ENCODE results near the gene AGPAT1. TPM values are rescaled to one million over a fixed set of nuclear protein-coding genes. Genes with fewer than 3 reads are reported as not detected.
A peak's percentile ranks its signal among the peaks of the same experiment; 100 is the strongest.

The AGPAT1 gene
- total RNA-seq, 1 experiment from 2014 or later: 42.6 TPM

DNA sequence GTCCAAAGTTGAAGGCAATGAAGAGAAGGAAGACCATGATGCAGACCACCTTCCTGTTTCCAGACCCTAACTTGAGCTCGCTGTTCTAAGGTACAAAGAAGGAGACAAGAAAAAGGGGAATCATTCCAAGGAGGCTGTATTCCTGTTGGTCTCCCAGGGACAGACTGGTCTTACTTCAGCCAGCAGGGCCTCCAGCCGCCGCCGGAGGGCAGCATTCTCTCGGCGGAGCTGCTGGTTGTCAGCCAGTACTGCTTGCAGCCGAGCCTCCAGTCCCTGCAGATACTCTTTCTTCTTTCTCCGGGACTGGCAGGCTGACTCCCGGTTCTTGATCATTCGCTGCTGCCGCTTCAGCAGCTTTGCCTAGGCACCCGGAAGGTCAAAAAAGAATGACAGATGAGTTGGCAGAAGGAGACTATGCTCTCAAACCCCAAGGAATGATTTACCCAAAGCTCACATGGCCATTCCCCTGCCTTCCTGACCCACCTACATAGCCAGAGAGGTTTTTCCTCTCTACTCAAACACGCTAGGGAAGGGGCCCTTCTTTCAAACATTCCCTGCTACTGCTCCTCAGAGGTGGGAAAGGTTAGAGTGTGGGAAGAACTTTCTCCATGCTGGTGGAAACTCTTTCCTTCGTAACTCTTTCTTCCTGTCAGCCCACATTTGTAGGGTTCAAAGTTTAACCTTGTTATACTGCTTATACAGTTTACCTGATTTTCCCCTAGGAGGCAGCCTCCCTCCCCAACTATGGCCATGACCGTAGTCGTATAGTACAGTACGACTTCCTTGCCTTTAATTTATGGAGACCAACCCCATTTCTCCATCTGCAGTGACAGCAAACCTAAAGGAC lies 56.9 kb downstream of the AGPAT1 start:
- peak; percentile 86 for DNase-seq (ENCODE audit: low read depth)

Other genes starting within 250 kb of the AGPAT1 start
- 0.24 and 1.5 TPM in 2 replicates for gene C2, start 248.4 kb downstream of the AGPAT1 start, total RNA-seq (2014; rRNA removed; shearing (Covaris generic))
- 0.18 and 0.86 TPM in 2 replicates for gene CFB, start 230.0 kb downstream of the AGPAT1 start, total RNA-seq (2014; rRNA removed; shearing (Covaris generic))
- gene NELFE, start 217.1 kb downstream of the AGPAT1 start, total RNA-seq (2014; rRNA removed; shearing (Covaris generic)): 180 and 195 TPM in 2 replicates
- 59.7 and 62.5 TPM in 2 replicates for gene SKIC2, start 216.9 kb downstream of the AGPAT1 start, total RNA-seq (2014; rRNA removed; shearing (Covaris generic))
- 24.3 and 26.0 TPM in 2 replicates for gene DXO, start 203.9 kb downstream of the AGPAT1 start, total RNA-seq (2014; rRNA removed; shearing (Covaris generic))
- gene C4A, start 194.0 kb downstream of the AGPAT1 start, total RNA-seq (2014; rRNA removed; shearing (Covaris generic)): 0.27 and 3.2 TPM in 2 replicates
- 0.30 and 3.7 TPM in 2 replicates for gene C4B, start 161.3 kb downstream of the AGPAT1 start, total RNA-seq (2014; rRNA removed; shearing (Covaris generic))
- gene CYP21A2, start 137.7 kb downstream of the AGPAT1 start, total RNA-seq (2014; rRNA removed; shearing (Covaris generic)): not detected in 2 replicates
- gene TNXB, start 66.7 kb downstream of the AGPAT1 start, total RNA-seq (2014; rRNA removed; shearing (Covaris generic)): 0.11 and 0.24 TPM in 2 replicates
- gene ATF6B, start 47.8 kb downstream of the AGPAT1 start, total RNA-seq (2014; rRNA removed; shearing (Covaris generic)): 16.6 and 17.7 TPM in 2 replicates
- 12.7 and 20.2 TPM in 2 replicates for gene FKBPL, start 45.8 kb downstream of the AGPAT1 start, total RNA-seq (2014; rRNA removed; shearing (Covaris generic))
- gene PRRT1, start 24.1 kb downstream of the AGPAT1 start, total RNA-seq (2014; rRNA removed; shearing (Covaris generic)): not detected in 2 replicates
- gene PPT2, start 21.9 kb downstream of the AGPAT1 start, total RNA-seq (2014; rRNA removed; shearing (Covaris generic)): 29.4 and 145 TPM in 2 replicates
- gene EGFL8, start 11.5 kb downstream of the AGPAT1 start, total RNA-seq (2014; rRNA removed; shearing (Covaris generic)): 0.21 and 2.2 TPM in 2 replicates
- gene RNF5, start 2.3 kb upstream of the AGPAT1 start, total RNA-seq (2014; rRNA removed; shearing (Covaris generic)): 70.4 and 80.2 TPM in 2 replicates
- gene AGER, start 8.2 kb upstream of the AGPAT1 start, total RNA-seq (2014; rRNA removed; shearing (Covaris generic)): 0.60 and 1.1 TPM in 2 replicates
- 31.7 and 45.4 TPM in 2 replicates for gene PBX2, start 14.1 kb upstream of the AGPAT1 start, total RNA-seq (2014; rRNA removed; shearing (Covaris generic))
- gene GPSM3, start 16.6 kb upstream of the AGPAT1 start, total RNA-seq (2014; rRNA removed; shearing (Covaris generic)): 2.2 and 6.6 TPM in 2 replicates
- gene NOTCH4, start 48.0 kb upstream of the AGPAT1 start, total RNA-seq (2014; rRNA removed; shearing (Covaris generic)): 2.3 and 3.2 TPM in 2 replicates
- gene TSBP1, start 195.8 kb upstream of the AGPAT1 start, total RNA-seq (2014; rRNA removed; shearing (Covaris generic)): not detected in 2 replicates
- not detected in 2 replicates for gene BTNL2, start 231.1 kb upstream of the AGPAT1 start, total RNA-seq (2014; rRNA removed; shearing (Covaris generic))